ENCODE results near the gene TRIM29. TPM values are rescaled to one million over a fixed set of nuclear protein-coding genes. Genes with fewer than 3 reads are reported as not detected.

Gene TRIM29
- total and polyA plus RNA-seq, 2 experiments from 2014 or later: 0.28 TPM; not detected in 1

DNA sequence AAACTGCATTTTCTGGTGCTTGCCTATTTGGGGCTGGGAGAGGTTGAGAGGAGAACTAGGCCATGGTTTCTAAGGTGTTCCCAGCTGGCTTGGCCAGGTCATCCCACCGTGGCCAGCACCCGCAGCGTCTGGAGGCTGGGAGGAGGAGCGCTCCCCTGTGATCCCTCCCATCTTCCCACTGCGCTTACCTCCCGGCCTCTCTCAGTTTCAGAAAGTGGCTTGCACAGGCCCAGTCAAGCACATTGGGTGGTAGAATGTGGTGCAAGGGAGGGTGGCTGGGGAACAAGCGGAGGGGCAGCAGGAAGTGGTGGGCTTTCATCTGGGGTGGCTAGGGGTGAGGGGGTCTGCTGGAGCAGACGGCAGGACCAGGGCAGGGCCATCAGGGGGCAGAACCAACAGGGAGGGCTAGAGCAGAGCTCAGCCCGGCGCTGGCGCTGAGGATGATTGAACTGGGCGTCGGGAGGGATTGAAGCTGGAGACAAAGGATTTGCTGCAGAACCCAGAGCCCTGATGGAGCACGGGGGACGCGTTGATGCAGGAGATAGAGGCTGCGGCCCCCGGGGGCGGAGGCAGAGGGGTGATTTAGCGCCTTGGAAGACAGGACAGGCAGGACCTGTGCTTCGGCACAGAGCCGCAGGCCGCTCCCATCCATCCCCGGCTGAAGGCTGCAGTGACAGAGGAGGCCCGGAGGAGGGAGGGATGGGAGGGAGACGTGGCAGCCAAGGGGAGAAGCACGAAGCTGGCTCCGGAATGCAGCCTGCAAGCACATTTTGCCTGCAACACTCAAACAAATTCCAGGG is 76.0 kb downstream of the TRIM29 start:
- Mint-ChIP-seq H3K27me3 (ENCODE audit: insufficient read depth, low read depth, poor library complexity) (peaks cover 11% of the 10 kb centered on the region), H3K4me3 (no peak overlapping the region; the same call in 2 of the 3 replicates), H3K9me3 (no peaks in the 10 kb centered on the region; the same call in 2 of the 3 replicates), H3K4me1 (peaks cover 28% of the 10 kb centered on the region), H3K27ac (no peak overlapping the region), H3K36me3 (ENCODE audit: low read depth) (no peaks in the 10 kb centered on the region; the same call in 1 of the 3 replicates)
- no peak overlapping the region for H3K4me3 ChIP-seq
- peak overlapping the region; percentile 38; the same call in 1 of the 2 replicates for H3K4me2 ChIP-seq
- no peak overlapping the region for H3K27ac ChIP-seq (ENCODE audit: low read depth)
- 0 out of 2 replicates have a peak overlapping the region, but pooled peaks have one; percentile 56 for H2AFZ ChIP-seq
- H4K20me1 ChIP-seq (replicated peaks; ENCODE audit: insufficient read depth): no peaks in the 10 kb centered on the region
- no peaks in the 10 kb centered on the region for H3K27me3 ChIP-seq (ENCODE audit: insufficient read depth)
- DNase-seq (ENCODE audit: low spot score) (peak; percentile 78), ATAC-seq (peak; percentile 41)
- TF ChIP-seq ZNF114 (CRISPR knock-in tag; IDR thresholded peaks at IDR 0.05): no peak
- TF ChIP-seq, protein P1, sequence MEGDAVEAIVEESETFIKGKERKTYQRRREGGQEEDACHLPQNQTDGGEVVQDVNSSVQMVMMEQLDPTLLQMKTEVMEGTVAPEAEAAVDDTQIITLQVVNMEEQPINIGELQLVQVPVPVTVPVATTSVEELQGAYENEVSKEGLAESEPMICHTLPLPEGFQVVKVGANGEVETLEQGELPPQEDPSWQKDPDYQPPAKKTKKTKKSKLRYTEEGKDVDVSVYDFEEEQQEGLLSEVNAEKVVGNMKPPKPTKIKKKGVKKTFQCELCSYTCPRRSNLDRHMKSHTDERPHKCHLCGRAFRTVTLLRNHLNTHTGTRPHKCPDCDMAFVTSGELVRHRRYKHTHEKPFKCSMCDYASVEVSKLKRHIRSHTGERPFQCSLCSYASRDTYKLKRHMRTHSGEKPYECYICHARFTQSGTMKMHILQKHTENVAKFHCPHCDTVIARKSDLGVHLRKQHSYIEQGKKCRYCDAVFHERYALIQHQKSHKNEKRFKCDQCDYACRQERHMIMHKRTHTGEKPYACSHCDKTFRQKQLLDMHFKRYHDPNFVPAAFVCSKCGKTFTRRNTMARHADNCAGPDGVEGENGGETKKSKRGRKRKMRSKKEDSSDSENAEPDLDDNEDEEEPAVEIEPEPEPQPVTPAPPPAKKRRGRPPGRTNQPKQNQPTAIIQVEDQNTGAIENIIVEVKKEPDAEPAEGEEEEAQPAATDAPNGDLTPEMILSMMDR (conservative IDR thresholded peaks at IDR 0.05; ENCODE audit: low read depth in 2 of 2): 0 out of 4 replicates have a peak, but pooled peaks of 1 of the 2 experiments have one; percentile 9
- peaks cover 10% of the 10 kb centered on the region; the same call in 1 of the 2 replicates for H3F3A ChIP-seq (replicated peaks; ENCODE audit: low read depth)
- peaks cover 7% of the 10 kb centered on the region; the same call in 1 of the 2 replicates for H3K9me2 ChIP-seq (ENCODE audit: insufficient read depth)
- H3K79me2 ChIP-seq (replicated peaks; ENCODE audit: insufficient read depth): 0 out of 2 replicates have a peak, but pooled peaks cover 4% of the 10 kb centered on the region
- peaks cover 28% of the 10 kb centered on the region for H3K4me1 ChIP-seq (ENCODE audit: insufficient read depth)
- no peaks in the 10 kb centered on the region for H3K36me3 ChIP-seq (ENCODE audit: insufficient read depth)

Other genes starting within 250 kb of the TRIM29 start
- 1.2 and 3.0 TPM in 2 replicates for gene OAF, start 72.9 kb upstream of the TRIM29 start, total RNA-seq (2014; rRNA removed; shearing (Covaris generic))
- gene OAF, start 72.9 kb upstream of the TRIM29 start, polyA plus RNA-seq (2016; fragmentation: Nextera tagmentation; extraction: Ambion mirVana): 1.1 and 1.6 TPM in 2 replicates
- 0.45 and 1.1 TPM in 2 replicates for gene POU2F3, start 102.0 kb upstream of the TRIM29 start, total RNA-seq (2014; rRNA removed; shearing (Covaris generic))
- 0.79 and 1.4 TPM in 2 replicates for gene POU2F3, start 102.0 kb upstream of the TRIM29 start, polyA plus RNA-seq (2016; fragmentation: Nextera tagmentation; extraction: Ambion mirVana)
- 8.5 and 10.0 TPM in 2 replicates for gene TLCD5, start 187.2 kb upstream of the TRIM29 start, total RNA-seq (2014; rRNA removed; shearing (Covaris generic))
- gene TLCD5, start 187.2 kb upstream of the TRIM29 start, polyA plus RNA-seq (2016; fragmentation: Nextera tagmentation; extraction: Ambion mirVana): 4.9 and 5.2 TPM in 2 replicates
- gene ARHGEF12, start 198.3 kb upstream of the TRIM29 start, total RNA-seq (2014; rRNA removed; shearing (Covaris generic)): 35.4 and 38.9 TPM in 2 replicates
- 8.5 and 9.0 TPM in 2 replicates for gene ARHGEF12, start 198.3 kb upstream of the TRIM29 start, polyA plus RNA-seq (2016; fragmentation: Nextera tagmentation; extraction: Ambion mirVana)